ENCODE data around the gene ARIH1. TPM values are rescaled to one million over a fixed set of nuclear protein-coding genes. Genes with fewer than 3 reads are reported as not detected.
"Not testable (repeated sequence)": the region's sequence is repeated elsewhere in the genome, so short reads cannot be mapped to it uniquely, and the experiment has no call there.

ARIH1 gene
- total and polyA plus RNA-seq, 10 of the 15 experiments (the other 5 are each of a cell fraction or from before 2014, with no cell fraction given), result 14.7 to 99.5 (median 26.5) TPM

- H3K4me2 ChIP-seq (ENCODE audit: control insufficient read depth, insufficient read depth); H3K36me3 ChIP-seq (ENCODE audit: control insufficient read depth in 2 of 2, insufficient read depth in 2 of 2, low read length in 1 of 2); H4K20me1 ChIP-seq (ENCODE audit: control insufficient read depth, insufficient read depth); RAD21 ChIA-PET (ENCODE audit: unreplicated experiment); intact Hi-C loops (cut with micrococcal nuclease; ENCODE audit: unreplicated experiment); H3K79me2 ChIP-seq (ENCODE audit: control insufficient read depth, insufficient read depth, low read length); DNase-seq (ENCODE audit: low read depth, low spot score); H3K4me3 ChIP-seq; POLR2A ChIA-PET; BruUV-seq (replicated peaks); H3K4me1 ChIP-seq (ENCODE audit: control insufficient read depth, insufficient read depth, low read length); H2AFZ ChIP-seq (ENCODE audit: control insufficient read depth, low read depth, low read length); H3K9ac ChIP-seq (ENCODE audit: control insufficient read depth, insufficient read depth, low read length); H3K27me3 ChIP-seq (replicated peaks in 1 of 2; ENCODE audit: control insufficient read depth in 2 of 2, insufficient read depth in 2 of 2, low read length in 1 of 2); SMC1A ChIA-PET (ENCODE audit: uncharacterized antibody, unreplicated experiment); H3K9me3 ChIP-seq (replicated peaks; ENCODE audit: control insufficient read depth, insufficient read depth, low read length); FAIRE-seq; H3K27ac ChIP-seq (ENCODE audit: control insufficient read depth, insufficient read depth): not testable (repeated sequence)
- in situ Hi-C loops (cut with MboI), result loop anchor here (5.0 kb wide), 1 partner anchor 44 kb away; no protein-coding TSS in a partner anchor
- WGBS (ENCODE audit: insufficient coverage, insufficient replicate concordance, low lambda C conversion rate, missing lambda C conversion rate), result 42% methylated on average over 11 of the region's 11 CpGs
- TF ChIP-seq, protein P1, sequence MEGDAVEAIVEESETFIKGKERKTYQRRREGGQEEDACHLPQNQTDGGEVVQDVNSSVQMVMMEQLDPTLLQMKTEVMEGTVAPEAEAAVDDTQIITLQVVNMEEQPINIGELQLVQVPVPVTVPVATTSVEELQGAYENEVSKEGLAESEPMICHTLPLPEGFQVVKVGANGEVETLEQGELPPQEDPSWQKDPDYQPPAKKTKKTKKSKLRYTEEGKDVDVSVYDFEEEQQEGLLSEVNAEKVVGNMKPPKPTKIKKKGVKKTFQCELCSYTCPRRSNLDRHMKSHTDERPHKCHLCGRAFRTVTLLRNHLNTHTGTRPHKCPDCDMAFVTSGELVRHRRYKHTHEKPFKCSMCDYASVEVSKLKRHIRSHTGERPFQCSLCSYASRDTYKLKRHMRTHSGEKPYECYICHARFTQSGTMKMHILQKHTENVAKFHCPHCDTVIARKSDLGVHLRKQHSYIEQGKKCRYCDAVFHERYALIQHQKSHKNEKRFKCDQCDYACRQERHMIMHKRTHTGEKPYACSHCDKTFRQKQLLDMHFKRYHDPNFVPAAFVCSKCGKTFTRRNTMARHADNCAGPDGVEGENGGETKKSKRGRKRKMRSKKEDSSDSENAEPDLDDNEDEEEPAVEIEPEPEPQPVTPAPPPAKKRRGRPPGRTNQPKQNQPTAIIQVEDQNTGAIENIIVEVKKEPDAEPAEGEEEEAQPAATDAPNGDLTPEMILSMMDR (IDR thresholded peaks at IDR 0.05 in 2 of 3, conservative IDR thresholded peaks at IDR 0.05 in 1 of 3; ENCODE audit: control insufficient read depth in 2 of 3, extremely low read depth in 1 of 3, insufficient read depth in 1 of 3, low read depth in 3 of 3, low read length in 3 of 3), result peak in 2 of 3 experiments; percentile 13 to 21; a peak in 2 of 6 replicates
- peak; percentile 58; the same call in 1 of the 3 replicates for ATAC-seq
- CTCF ChIA-PET, result interaction anchor here (0.7 to 0.8 kb wide), 2 partner anchors 28 kb away, joined by 3 read pairs; no protein-coding TSS in a partner anchor
Observed at GRCh38 chr15:72628249-72629067, 154.3 kb downstream of the ARIH1 start.

GRCh38 chr15:72629068-72629570 is 155.0 kb downstream of the ARIH1 start:
- H3K27me3 ChIP-seq (replicated peaks in 1 of 2; ENCODE audit: control insufficient read depth in 2 of 2, insufficient read depth in 2 of 2, low read length in 1 of 2); intact Hi-C loops (cut with micrococcal nuclease; ENCODE audit: unreplicated experiment); H3K27ac ChIP-seq (ENCODE audit: control insufficient read depth, insufficient read depth); FAIRE-seq; BruUV-seq (replicated peaks); H3K36me3 ChIP-seq (ENCODE audit: control insufficient read depth in 2 of 2, insufficient read depth in 2 of 2, low read length in 1 of 2); H3K79me2 ChIP-seq (ENCODE audit: control insufficient read depth, insufficient read depth, low read length); ATAC-seq; POLR2A ChIA-PET; H3K4me1 ChIP-seq (ENCODE audit: control insufficient read depth, insufficient read depth, low read length); H3K4me3 ChIP-seq; H3K4me2 ChIP-seq (ENCODE audit: control insufficient read depth, insufficient read depth); RAD21 ChIA-PET (ENCODE audit: unreplicated experiment); DNase-seq (ENCODE audit: low read depth, low spot score); H4K20me1 ChIP-seq (ENCODE audit: control insufficient read depth, insufficient read depth); SMC1A ChIA-PET (ENCODE audit: uncharacterized antibody, unreplicated experiment); H3K9ac ChIP-seq (ENCODE audit: control insufficient read depth, insufficient read depth, low read length); H2AFZ ChIP-seq (ENCODE audit: control insufficient read depth, low read depth, low read length); H3K9me3 ChIP-seq (replicated peaks; ENCODE audit: control insufficient read depth, insufficient read depth, low read length): not testable (repeated sequence)
- WGBS (ENCODE audit: insufficient coverage, insufficient replicate concordance, low lambda C conversion rate, missing lambda C conversion rate), result 10% methylated on average over 6 of the region's 7 CpGs
- CTCF ChIA-PET, result interaction anchor here (0.7 kb wide), 1 partner anchor 29 kb away, joined by 3 read pairs; no protein-coding TSS in a partner anchor
- in situ Hi-C loops (cut with MboI), result loop anchor here (5.0 kb wide), 1 partner anchor 43 kb away; no protein-coding TSS in a partner anchor

Data from GM12878 (cell line).